MV-4-11 (cell line): ENCODE data around the gene ANO8.
"Not testable (repeated sequence)": the region's sequence is repeated elsewhere in the genome, so short reads cannot be mapped to it uniquely, and the experiment has no call there.

Experiments used
- DNase-seq: peaks from one replicate; lab custom pipeline; 2025; lab: John Stamatoyannopoulos, UW

The ANO8 gene, protein sequence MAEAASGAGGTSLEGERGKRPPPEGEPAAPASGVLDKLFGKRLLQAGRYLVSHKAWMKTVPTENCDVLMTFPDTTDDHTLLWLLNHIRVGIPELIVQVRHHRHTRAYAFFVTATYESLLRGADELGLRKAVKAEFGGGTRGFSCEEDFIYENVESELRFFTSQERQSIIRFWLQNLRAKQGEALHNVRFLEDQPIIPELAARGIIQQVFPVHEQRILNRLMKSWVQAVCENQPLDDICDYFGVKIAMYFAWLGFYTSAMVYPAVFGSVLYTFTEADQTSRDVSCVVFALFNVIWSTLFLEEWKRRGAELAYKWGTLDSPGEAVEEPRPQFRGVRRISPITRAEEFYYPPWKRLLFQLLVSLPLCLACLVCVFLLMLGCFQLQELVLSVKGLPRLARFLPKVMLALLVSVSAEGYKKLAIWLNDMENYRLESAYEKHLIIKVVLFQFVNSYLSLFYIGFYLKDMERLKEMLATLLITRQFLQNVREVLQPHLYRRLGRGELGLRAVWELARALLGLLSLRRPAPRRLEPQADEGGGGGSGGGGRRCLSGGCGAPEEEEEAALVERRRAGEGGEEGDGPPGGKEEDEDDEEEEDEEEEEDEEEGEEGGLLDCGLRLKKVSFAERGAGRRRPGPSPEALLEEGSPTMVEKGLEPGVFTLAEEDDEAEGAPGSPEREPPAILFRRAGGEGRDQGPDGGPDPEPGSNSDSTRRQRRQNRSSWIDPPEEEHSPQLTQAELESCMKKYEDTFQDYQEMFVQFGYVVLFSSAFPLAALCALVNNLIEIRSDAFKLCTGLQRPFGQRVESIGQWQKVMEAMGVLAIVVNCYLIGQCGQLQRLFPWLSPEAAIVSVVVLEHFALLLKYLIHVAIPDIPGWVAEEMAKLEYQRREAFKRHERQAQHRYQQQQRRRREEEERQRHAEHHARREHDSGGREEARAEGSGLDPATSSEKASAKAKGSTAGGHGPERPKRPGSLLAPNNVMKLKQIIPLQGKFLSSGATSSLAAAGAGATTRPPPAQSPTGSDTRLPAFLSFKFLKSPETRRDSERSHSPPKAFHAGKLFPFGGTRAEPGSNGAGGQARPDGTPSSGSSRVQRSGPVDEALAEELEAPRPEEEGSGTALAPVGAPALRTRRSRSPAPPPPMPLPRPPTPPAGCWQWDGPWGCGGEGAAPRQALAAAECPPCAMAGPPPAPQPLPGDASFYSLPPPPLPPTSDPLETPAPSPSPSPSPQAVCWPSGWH

DNA sequence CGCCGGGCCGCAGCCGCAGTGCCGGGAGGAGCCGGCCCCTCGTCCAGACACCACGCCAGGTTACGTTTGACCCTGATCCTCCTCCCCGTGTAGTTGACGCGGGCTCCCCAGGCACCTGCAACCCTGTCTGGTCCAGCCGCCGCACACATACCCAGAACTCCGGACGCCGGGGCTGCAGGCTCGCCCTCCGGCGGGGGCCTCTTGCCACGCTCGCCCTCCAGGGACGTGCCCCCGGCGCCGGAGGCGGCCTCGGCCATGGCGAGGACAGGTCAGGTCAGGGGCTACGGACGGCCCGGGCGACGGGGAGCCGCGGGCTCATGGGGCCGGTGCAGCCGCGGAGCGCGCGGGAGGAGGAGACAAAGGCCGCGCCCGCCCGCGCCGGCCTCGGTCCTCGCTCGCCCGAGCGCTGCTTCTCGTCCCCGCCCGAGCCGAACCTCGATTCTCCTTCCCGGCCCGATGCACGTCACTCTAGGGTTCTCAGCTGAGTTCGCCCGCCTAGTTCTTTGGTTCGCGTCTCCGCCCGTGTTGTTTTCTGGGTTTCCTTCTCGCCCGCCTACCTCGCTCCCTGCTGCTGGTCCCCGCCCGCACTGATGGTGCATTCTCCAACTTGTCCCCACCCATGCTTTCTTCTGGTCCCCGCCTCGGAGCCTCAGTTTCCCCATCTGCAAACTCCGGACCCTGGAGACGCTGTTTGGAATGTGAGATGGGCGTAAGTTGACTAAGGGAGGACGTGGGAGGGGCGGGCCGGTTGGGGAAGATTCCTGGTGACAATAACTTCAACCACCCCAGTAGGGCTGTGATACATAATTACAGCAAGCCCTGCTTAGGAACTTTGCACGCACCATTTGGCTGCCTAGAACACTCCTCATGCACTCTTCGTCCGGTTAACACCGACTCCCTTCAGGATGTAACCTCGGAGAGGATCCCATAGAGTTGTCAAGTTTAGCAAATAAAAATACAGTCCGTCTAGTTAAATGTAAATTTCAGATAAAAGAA lies at the start of gene ANO8:
ANO8 (minus strand) TSS at position 442 of the 996 bp plus-strand sequence; CDS start at position 257, 185 bp downstream.
- DNase-seq = peak; percentile 98

- no peak for DNase-seq
These were observed 45.9 kb upstream of the ANO8 start for GRCh38 chr19:17380426-17381138.

DNA sequence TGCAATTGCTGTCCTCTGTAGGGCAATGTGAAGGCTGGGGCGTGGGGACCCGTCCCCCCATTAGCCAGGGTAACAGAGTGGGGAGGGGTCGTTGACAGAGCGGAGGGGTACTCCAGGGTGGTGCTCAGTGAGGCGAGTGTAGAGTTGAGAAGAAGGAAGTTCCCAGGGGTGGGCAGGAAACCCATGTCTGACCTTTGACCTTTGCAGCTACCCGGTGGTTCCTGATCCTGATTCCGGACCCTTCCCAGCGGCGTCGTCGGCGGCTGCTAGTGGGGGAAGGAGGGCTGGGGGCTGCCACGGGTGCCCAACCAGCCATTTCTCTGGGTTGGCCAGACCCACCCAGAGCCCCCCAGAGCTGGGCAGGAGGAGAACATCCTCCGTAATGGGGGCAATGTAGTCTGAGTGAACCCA lies 44.6 kb upstream of the ANO8 start:
- peak; percentile 24 for DNase-seq

DNA sequence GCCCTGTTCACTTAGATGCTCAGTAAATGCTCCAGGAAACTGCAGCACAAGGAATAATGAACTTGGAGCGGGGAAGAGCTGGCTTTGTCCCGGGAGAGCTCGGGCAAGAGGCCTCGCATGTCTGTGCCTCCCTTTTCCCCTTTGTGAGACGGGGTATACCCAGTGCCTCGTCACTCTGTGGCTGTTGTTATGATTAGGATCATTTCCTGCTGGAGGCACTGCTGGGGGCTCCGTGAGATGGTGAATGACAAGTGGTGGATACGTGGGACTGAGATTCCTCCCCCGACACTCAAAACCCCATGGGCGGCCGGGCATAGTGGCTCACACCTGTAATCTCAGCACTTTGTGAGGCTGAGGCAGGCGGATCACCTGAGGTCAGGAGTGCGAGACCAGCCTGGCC lies 43.6 kb upstream of the ANO8 start:
- DNase-seq = no peak

DNA sequence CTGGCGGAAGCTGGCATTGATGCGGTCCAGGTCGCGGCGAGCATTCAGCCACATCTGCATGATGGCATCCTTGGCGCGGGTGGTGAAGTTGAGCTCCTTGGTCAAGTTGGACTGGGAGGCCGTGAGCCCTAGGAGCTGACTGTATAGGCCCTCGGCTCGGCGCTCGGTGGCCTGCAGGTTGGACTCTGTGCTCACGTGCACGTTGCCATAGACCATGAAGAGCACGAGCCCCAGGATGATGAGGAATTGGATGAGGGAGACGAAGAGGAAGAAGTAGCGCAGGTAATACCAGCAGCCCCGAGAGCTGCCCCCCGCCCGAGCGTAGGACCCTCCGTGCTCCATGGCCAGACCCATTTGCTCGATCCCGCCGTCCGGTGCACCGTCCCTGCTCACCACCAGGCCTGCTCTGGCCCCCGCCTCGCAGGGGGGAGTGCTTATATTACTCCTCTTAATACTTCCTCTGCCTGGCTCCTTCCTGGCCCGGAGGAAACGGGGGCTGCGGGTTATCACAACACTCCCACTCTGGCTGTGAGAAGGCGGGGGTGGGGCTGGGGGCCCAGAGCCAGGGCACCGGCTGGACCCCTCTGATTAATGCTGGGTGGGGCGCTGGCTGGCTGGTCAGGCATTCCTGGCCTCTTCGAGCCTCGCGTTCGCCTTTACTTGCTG lies 42.4 kb upstream of the ANO8 start, which contains the start of gene PLVAP:
PLVAP (minus strand) TSS at position 408 of the 666 bp plus-strand sequence; CDS start at position 354, 54 bp downstream.
- no peak for DNase-seq

- DNase-seq = peak; percentile 100
These were observed 35.5 kb upstream of the ANO8 start for GRCh38 chr19:17370026-17370587.

- no peak for DNase-seq
These were observed 30.7 kb upstream of the ANO8 start for GRCh38 chr19:17365361-17365760.

GRCh38 chr19:17363852-17364605 lies 29.4 kb upstream of the ANO8 start:
- DNase-seq = not testable (repeated sequence)

DNA sequence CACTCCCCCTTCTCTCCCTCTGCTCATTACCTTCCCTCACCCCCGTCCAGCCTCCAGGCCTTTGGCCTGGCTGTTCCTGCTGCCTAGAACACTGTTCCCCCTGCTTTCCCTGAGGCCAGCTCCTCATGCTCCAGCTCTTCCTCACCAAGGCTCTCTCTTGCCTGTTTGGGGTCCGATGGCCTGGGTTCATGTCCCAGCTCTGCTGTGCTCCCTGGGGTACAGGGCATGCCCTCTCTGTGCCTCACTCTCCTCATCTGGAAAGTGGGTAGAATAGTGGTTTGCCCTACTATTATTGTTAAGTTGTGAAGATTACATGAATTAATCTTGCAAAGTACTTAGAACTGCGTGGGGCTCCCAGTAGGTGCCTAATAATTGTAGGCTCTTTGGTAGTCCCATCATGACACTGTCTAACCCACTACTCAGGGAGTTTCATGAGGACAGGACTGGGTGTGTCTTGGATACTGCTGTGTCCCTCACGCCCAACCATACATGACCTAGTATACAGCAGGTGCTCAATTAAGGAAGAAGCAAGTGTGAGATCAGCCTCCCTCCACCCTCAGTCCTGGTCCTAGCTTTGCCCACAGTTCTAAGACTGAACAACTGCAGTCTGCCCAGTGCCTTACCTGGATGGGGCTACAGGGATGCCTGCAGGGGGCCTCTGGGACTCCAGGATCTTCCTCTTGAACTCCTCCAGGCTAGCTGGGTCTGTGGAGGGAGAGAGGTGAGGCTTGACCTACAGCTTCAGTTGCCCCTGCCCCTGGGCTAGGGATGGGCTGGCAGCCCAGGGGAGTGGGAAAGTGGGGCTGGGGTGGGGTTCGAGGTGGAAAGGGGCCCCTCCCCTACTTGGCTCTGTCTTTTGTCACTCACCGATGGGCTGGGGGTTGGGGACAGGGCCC lies 25.5 kb upstream of the ANO8 start:
- DNase-seq = no peak

- no peak for DNase-seq
These were observed 23.7 kb upstream of the ANO8 start for GRCh38 chr19:17358395-17358794.

GRCh38 chr19:17357724-17358123 lies 23.1 kb upstream of the ANO8 start:
- no peak for DNase-seq

DNA sequence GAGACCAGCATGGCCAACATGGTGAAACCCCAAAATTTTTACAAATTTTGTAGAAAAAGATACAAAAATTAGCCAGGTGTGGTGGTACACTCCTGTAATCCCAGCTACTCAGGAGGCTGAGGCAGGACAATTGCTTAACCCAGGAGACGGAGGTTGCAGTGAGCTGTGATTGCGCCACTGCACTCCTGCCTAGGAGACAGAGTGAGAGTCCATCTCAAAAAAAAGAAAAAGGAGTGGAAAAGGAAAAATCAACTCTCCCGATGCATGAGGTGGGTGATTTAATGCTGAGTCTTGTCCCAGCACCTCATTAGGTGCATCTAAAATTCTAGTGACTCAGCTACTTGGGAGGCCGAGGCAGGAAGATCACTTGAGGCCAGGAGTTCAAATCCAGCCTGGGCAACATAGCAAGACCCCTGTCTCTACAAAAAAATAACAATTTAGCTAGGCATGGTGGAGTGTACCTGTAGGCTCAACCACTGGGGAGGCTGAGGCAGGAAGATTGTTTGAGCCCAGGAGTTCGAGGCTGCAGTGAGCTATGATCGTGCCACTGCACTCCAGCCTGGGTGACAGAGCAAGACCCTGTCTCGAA lies 22.5 kb upstream of the ANO8 start:
- no peak for DNase-seq

DNA sequence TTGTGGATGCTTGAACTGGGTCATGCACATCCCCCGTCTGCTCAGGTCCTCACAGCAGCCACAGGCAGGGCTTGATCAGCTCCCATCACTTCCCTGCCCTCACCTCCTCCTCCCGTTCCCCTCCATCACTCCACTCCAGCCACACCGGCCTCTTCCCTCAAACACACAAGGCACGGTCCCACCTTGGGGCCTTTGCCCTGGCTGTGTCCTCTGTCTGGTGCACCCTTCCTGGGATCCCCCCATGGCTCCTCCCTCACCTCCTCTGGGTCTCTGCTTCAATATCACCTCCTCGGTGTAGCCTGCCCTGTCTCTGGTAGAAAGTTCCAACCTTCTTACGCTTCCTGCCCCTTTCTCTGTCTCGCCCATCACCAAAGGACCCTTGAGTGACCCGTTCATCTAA lies 18.7 kb upstream of the ANO8 start:
- DNase-seq = no peak

GRCh38 chr19:17352608-17353280 lies 18.1 kb upstream of the ANO8 start:
- no peak for DNase-seq

- DNase-seq = no peak
These were observed 17.3 kb upstream of the ANO8 start for GRCh38 chr19:17351815-17352435.

DNA sequence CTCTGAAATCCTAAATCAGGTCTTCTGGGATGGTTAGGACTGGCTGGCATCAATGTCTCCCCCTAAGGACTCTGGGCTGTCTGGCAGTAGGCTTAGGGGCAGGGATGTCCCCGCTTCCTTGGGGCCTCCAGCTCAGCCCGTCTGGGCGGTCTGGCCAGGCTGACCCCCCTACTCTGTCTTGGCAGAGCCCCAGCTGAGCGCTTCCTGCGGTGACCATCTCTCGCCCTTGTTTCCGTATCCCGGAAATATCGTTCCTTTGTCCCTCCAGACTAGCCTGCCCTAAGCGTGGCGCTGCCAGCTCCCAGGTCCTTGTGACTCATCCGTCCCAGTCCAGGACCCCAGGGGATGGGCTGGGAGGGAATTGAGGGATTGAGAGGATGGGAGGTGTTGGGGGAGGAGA lies 14.0 kb upstream of the ANO8 start:
- DNase-seq = no peak
